Measurements from ENCODE around the gene OSBPL7. TPM values are rescaled to one million over a fixed set of nuclear protein-coding genes. Genes with fewer than 3 reads are reported as not detected.

OSBPL7 gene
- total and polyA plus RNA-seq, 4 donors, result 7.6 to 25.3 (median 11.0) TPM

DNA sequence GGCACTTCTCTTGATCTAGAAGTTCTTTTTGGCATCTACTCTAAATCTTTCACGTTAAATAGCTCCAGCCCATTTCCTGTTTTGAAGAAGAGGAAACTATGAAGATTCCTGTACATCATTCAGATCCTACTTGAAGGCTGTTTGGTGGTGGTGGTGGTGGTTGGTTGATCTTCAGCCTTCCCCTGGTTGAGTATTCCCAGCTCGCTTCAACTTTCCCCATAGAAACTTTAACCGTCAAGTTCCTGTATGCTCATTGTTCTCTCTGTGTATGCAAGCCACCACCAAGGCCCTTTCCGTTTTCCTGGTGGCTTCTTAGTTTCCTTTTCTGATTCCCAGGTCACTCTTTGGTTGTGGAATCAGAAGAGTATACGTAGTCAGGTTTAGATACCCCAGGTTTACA lies 13.2 kb upstream of the OSBPL7 start:
- no peak overlapping the region for H3K4me3 ChIP-seq
- peak overlapping the region in 1 of 2 donors; percentile 49 for H3K27ac ChIP-seq (ENCODE audit: low read depth in 1 of 2, low read length in 1 of 2)
- TF ChIP-seq, protein P1, sequence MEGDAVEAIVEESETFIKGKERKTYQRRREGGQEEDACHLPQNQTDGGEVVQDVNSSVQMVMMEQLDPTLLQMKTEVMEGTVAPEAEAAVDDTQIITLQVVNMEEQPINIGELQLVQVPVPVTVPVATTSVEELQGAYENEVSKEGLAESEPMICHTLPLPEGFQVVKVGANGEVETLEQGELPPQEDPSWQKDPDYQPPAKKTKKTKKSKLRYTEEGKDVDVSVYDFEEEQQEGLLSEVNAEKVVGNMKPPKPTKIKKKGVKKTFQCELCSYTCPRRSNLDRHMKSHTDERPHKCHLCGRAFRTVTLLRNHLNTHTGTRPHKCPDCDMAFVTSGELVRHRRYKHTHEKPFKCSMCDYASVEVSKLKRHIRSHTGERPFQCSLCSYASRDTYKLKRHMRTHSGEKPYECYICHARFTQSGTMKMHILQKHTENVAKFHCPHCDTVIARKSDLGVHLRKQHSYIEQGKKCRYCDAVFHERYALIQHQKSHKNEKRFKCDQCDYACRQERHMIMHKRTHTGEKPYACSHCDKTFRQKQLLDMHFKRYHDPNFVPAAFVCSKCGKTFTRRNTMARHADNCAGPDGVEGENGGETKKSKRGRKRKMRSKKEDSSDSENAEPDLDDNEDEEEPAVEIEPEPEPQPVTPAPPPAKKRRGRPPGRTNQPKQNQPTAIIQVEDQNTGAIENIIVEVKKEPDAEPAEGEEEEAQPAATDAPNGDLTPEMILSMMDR (IDR thresholded peaks at IDR 0.05; ENCODE audit: control extremely low read depth, extremely low read depth), result no peak
- DNase-seq (no peak), ATAC-seq (ENCODE audit: insufficient read depth, low FRiP score) (no peak)
- H3K9ac ChIP-seq (ENCODE audit: insufficient read depth in 1 of 2, low read length in 2 of 2), result no peak overlapping the region
- peaks cover 0 to 21% (median 7%) of the 10 kb centered on the region in 4 donors for H3K36me3 ChIP-seq (ENCODE audit: control insufficient read depth in 4 of 4, insufficient read depth in 4 of 4, low read length in 4 of 4)
- no peaks in the 10 kb centered on the region for H3K27me3 ChIP-seq (ENCODE audit: control insufficient read depth in 3 of 3, insufficient read depth in 3 of 3, low read length in 2 of 3)
- H3K9me3 ChIP-seq (ENCODE audit: control insufficient read depth in 4 of 4, insufficient read depth in 3 of 4, low read length in 3 of 4), result no peaks in the 10 kb centered on the region
- WGBS, 2 donors, result 47 to 51% methylated on average over 5 of the region's 5 CpGs
- H3K4me1 ChIP-seq (ENCODE audit: control insufficient read depth in 5 of 5, insufficient read depth in 5 of 5, low read length in 5 of 5), result peaks cover 0 to 19% (median 9%) of the 10 kb centered on the region in 5 donors

DNA sequence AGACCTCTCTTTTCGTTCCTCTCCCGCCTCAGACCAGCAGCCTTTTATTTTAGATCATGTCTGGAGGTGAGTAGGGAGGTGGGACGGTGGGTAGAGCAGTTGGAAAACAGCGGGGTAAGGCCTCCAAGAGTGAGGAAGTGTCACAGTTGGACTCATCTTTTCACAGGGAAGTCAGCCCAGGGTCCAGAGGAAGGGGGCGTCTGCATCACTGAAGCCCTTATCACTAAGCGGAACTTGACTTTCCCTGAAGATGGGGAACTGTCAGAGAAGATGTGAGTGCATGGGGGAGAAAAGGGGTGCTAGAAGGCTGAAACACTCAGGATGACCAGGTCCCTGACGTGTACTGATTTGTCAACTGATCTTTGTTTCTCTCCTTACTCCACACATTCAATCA lies 10.3 kb upstream of the OSBPL7 start:
- ATAC-seq (ENCODE audit: insufficient read depth, low FRiP score), result no peak
- 7 to 9% methylated on average over 7 of the region's 7 CpGs for WGBS, 2 donors

DNA sequence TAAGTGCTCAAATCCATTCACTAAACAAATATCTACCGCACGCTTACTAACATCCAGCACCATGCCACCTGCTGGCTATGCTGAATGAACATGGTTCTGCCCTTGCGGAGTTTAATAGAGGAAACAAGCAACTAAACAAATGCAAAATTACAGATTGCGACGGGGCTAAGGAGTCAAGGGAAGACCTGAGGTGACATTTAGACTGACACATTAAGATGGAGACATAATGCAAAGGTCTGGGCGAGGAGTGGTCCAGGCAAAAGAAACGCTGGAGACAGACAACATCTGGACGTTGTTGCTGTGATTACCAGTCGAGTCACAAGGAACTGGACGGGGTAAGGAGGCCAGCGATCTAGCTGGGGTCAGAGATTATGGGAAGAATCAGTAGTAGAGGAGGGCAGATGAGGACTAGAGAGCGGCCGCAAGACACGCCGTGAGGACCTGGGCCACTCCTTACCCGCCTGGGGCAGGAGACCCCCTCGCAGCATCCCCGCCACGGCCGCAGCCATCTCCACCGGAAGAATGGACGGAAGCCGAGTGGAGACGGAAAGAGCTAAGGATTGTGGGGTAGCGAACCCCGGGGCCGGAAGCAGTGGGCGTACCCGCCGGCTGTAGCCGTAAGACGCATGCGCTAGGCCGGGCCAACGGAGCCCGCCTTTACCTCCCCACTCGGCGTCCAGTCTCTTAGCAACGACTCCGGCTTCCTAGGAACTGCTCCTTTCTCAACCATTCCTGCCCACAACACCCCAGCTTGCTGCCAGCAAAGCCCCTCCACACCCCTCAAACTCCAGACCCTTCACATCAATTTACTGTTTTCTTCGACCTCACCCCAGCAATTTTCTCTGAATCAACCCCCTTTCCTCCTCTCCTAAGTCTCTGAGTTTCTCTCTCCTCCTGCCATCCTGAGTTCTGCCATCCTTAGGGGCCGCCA lies 9.7 kb upstream of the OSBPL7 start, which contains the start of the genes LRRC46 and MRPL10:
LRRC46 (plus strand) TSS at position 668 of the 931 bp plus-strand sequence. CDS start 320 bp downstream, outside the sequence.
MRPL10 (minus strand) TSS at position 539 of the 931 bp plus-strand sequence; CDS start at position 509, 30 bp downstream.
- TF ChIP-seq, protein P1 (IDR thresholded peaks at IDR 0.05; ENCODE audit: control extremely low read depth, extremely low read depth), result no peak
- DNase-seq (peak; percentile 96 to 98 (median 97)), ATAC-seq (ENCODE audit: insufficient read depth, low FRiP score) (peak; percentile 91)
- H3K9ac ChIP-seq (ENCODE audit: insufficient read depth in 1 of 2, low read length in 2 of 2), result peak within 1 kb of the TSS; percentile 63 to 65
- H3K36me3 ChIP-seq (ENCODE audit: control insufficient read depth in 4 of 4, insufficient read depth in 4 of 4, low read length in 4 of 4), result peaks cover 11 to 21% (median 17%) of the 10 kb centered on the region in 4 donors
- H3K4me1 ChIP-seq (ENCODE audit: control insufficient read depth in 5 of 5, insufficient read depth in 5 of 5, low read length in 5 of 5), result peaks cover 0 to 14% (median 9%) of the 10 kb centered on the region in 5 donors
- WGBS, 2 donors, result 0% methylated on average over 42 of the region's 42 CpGs
- H3K27me3 ChIP-seq (ENCODE audit: control insufficient read depth in 3 of 3, insufficient read depth in 3 of 3, low read length in 2 of 3), result no peaks in the 10 kb centered on the region
- H3K27ac ChIP-seq (ENCODE audit: low read depth in 1 of 2, low read length in 1 of 2), result peak within 1 kb of the TSS; percentile 65 to 90
- H3K4me3 ChIP-seq, result peak within 1 kb of the TSS; percentile 94
- H3K9me3 ChIP-seq (ENCODE audit: control insufficient read depth in 4 of 4, insufficient read depth in 3 of 4, low read length in 3 of 4), result no peaks in the 10 kb centered on the region

More for the DNA sequence above, 10.3 kb upstream of the OSBPL7 start:
- Histone ChIP-seq H3K9ac (ENCODE audit: insufficient read depth in 1 of 2, low read length in 2 of 2) (peak overlapping the region in 1 of 2 donors; percentile 34), H3K4me3 (no peak overlapping the region), H3K4me1 (ENCODE audit: control insufficient read depth in 5 of 5, insufficient read depth in 5 of 5, low read length in 5 of 5) (peaks cover 0 to 14% (median 9%) of the 10 kb centered on the region in 5 donors), H3K27me3 (ENCODE audit: control insufficient read depth in 3 of 3, insufficient read depth in 3 of 3, low read length in 2 of 3) (no peaks in the 10 kb centered on the region), H3K27ac (ENCODE audit: low read depth in 1 of 2, low read length in 1 of 2) (peak overlapping the region in 1 of 2 donors; percentile 90), H3K36me3 (ENCODE audit: control insufficient read depth in 4 of 4, insufficient read depth in 4 of 4, low read length in 4 of 4) (peaks cover 6 to 21% (median 11%) of the 10 kb centered on the region in 4 donors), H3K9me3 (ENCODE audit: control insufficient read depth in 4 of 4, insufficient read depth in 3 of 4, low read length in 3 of 4) (no peaks in the 10 kb centered on the region)
- TF ChIP-seq, protein P1 (IDR thresholded peaks at IDR 0.05; ENCODE audit: control extremely low read depth, extremely low read depth), result no peak
- DNase-seq, result no peak
